ENCODE results near the gene LZIC. TPM values are rescaled to one million over a fixed set of nuclear protein-coding genes. Genes with fewer than 3 reads are reported as not detected.

Gene LZIC
- total and polyA plus RNA-seq, 9 of the 15 experiments (the other 6 are each of a cell fraction or from before 2014, with no cell fraction given), result 32.9 to 109 (median 61.7) TPM

DNA sequence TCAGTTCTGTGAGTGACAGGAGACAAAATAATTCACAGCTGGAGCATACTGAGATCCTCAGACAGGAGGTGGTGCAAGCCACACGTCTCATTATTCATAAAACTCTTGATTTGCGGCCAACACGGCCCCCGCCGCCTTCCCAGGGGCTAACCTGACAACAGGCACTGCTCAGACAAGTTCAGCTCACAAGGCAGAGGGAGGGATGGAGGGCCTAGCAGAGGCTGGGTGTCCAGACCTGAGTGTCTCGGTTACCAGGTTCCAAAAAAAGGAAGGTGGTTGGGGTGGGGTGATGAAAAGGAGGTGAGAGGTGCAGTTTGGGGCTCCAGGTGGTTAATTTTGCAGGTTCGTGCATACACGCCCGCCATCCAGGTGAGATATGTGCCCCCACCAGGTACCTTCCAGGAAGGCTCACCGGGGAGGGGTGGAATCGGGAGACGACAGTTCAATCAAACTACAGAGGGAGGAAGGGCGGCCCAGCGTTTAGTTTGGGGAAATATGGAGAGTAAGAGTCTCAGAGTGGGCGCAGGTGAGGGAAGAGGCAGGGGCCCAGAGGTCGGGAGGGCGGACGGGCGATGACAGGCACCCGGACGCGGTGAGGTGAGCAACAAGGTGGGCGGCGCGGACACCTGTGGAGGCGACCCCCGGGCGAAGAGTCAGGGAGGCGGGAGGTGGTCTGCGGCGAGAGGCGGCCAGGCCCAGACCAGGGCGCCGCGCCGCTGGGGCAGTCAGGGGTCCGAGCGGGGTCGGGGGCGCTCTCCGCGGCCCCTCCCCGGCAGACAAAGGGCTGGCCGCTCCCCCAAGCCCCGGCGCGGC, 33.8 kb downstream of the LZIC start (continued):
- TF ChIP-seq, protein P1, sequence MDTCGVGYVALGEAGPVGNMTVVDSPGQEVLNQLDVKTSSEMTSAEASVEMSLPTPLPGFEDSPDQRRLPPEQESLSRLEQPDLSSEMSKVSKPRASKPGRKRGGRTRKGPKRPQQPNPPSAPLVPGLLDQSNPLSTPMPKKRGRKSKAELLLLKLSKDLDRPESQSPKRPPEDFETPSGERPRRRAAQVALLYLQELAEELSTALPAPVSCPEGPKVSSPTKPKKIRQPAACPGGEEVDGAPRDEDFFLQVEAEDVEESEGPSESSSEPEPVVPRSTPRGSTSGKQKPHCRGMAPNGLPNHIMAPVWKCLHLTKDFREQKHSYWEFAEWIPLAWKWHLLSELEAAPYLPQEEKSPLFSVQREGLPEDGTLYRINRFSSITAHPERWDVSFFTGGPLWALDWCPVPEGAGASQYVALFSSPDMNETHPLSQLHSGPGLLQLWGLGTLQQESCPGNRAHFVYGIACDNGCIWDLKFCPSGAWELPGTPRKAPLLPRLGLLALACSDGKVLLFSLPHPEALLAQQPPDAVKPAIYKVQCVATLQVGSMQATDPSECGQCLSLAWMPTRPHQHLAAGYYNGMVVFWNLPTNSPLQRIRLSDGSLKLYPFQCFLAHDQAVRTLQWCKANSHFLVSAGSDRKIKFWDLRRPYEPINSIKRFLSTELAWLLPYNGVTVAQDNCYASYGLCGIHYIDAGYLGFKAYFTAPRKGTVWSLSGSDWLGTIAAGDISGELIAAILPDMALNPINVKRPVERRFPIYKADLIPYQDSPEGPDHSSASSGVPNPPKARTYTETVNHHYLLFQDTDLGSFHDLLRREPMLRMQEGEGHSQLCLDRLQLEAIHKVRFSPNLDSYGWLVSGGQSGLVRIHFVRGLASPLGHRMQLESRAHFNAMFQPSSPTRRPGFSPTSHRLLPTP (IDR thresholded peaks at IDR 0.05; ENCODE audit: borderline replicate concordance, extremely low read depth, insufficient read length), result no peak
- TF ChIP-seq ZNF347 (CRISPR knock-in tag; IDR thresholded peaks at IDR 0.05; ENCODE audit: low read depth), result no peak
- TF ChIP-seq PHB2 (IDR thresholded peaks at IDR 0.05; ENCODE audit: low read depth), result no peak
- TF ChIP-seq, protein P2, sequence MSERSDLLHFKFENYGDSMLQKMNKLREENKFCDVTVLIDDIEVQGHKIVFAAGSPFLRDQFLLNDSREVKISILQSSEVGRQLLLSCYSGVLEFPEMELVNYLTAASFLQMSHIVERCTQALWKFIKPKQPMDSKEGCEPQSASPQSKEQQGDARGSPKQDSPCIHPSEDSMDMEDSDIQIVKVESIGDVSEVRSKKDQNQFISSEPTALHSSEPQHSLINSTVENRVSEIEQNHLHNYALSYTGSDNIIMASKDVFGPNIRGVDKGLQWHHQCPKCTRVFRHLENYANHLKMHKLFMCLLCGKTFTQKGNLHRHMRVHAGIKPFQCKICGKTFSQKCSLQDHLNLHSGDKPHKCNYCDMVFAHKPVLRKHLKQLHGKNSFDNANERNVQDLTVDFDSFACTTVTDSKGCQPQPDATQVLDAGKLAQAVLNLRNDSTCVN (CRISPR knock-in tag; IDR thresholded peaks at IDR 0.05), result 0 out of 2 replicates have a peak, but pooled peaks have one; percentile 75
- TF ChIP-seq ZBTB7A (IDR thresholded peaks at IDR 0.05; ENCODE audit: borderline replicate concordance, control insufficient read depth, low read depth, low read length), result peak; percentile 51; the same call in 1 of the 2 replicates
- TF ChIP-seq, protein P3, sequence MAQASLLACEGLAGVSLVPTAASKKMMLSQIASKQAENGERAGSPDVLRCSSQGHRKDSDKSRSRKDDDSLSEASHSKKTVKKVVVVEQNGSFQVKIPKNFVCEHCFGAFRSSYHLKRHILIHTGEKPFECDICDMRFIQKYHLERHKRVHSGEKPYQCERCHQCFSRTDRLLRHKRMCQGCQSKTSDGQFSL (CRISPR knock-in tag; IDR thresholded peaks at IDR 0.05), result peak; percentile 64; the same call in 1 of the 2 replicates
- TF ChIP-seq, protein P3 (tag; IDR thresholded peaks at IDR 0.05), result no peak
- 0 out of 2 replicates have a peak, but pooled peaks have one; percentile 52 for TF ChIP-seq OTX1 (CRISPR knock-in tag; IDR thresholded peaks at IDR 0.05)
- TF ChIP-seq PHF8 (IDR thresholded peaks at IDR 0.05; ENCODE audit: borderline replicate concordance, low read length), result peak; percentile 45; the same call in 1 of the 2 replicates
- TF ChIP-seq PTBP1 (IDR thresholded peaks at IDR 0.05; ENCODE audit: low read depth, low read length), result no peak
- TF ChIP-seq GATAD2A (IDR thresholded peaks at IDR 0.05), result peak; percentile 80; the same call in 1 of the 2 replicates
- TF ChIP-seq ZNF41 (CRISPR knock-in tag; conservative IDR thresholded peaks at IDR 0.05), result no peak

All from K562 (cell line).